BJ (cell line): ENCODE data around the gene SPRED2. TPM values are rescaled to one million over a fixed set of nuclear protein-coding genes. Genes with fewer than 3 reads are reported as not detected.

Experiments
- CTCF ChIA-PET: fragments of 350-600 bp; formaldehyde crosslinking; extraction: SDS; loops from one replicate; lab custom pipeline; 2021; ENCODE audit warnings: antibody characterized with exemption, inconsistent platforms; lab: Yijun Ruan, JAX
- POLR2A ChIA-PET: fragments of 300-600 bp; sonication (Branson Sonifier 250); formaldehyde crosslinking; extraction: SDS; loops from one replicate; lab custom pipeline; 2021; ENCODE audit warnings: antibody characterized with exemption; lab: Charles Lee
- DNase-seq: peaks from one replicate; pipeline ENCODE4 v3.0.0-alpha.2; 2011; ENCODE audit warnings: low read depth
- H3K27me3 ChIP-seq: 2 replicates; pipeline ENCODE4 v1.6.0; 2011; ENCODE audit warnings: low read length; ENCODE audit not compliant: control insufficient read depth, insufficient read depth
- H3K36me3 ChIP-seq: 2 replicates; pipeline ENCODE4 v1.5.1; 2011; ENCODE audit warnings: low read length; ENCODE audit not compliant: control insufficient read depth, insufficient read depth
- H3K4me3 ChIP-seq: 2 replicates; pipeline ENCODE4 v1.5.1; 2011; ENCODE audit warnings: low read depth, mild to moderate bottlenecking, control low read depth, low read length
- CTCF ChIP-seq: IDR thresholded peaks from 2 replicates; pipeline ENCODE4 v1.5.1; 2011; ENCODE audit warnings: low read depth, mild to moderate bottlenecking, control low read depth, inconsistent platforms, low read length, moderate library complexity; ENCODE audit not compliant: insufficient read depth
- polyA plus RNA-seq: library from polyadenylated mRNA; depleted of rRNA; stranded (reverse); fragments of >200 nt; gene quantifications from 2 replicates; pipeline ENCODE4 v1.2.3, GENCODE V29; 2011

The SPRED2 gene
- polyA plus RNA-seq, 1 experiment: 13.1 TPM

DNA sequence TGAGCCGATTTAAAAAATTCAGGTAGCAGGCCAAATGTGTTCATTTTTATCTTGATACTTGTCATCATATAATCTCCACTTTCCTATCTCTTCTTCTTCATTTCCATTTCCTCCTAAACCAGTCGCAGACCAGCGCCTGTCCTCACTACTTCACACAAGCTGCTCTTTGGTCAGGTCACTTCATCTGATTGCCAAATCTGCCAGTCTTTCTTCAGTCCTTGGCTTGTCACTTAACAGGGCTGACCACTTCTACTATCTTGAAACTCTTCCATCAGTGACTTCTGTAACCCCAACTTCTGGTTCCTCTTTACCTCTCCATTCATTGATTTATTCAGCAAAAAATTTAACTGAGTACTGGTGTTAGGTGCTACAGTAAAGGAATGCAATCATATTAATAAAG lies 18.0 kb upstream of the SPRED2 start:
- H3K27me3 ChIP-seq: no peaks in the 10 kb centered on the region
- H3K4me3 ChIP-seq: no peak overlapping the region
- TF ChIP-seq CTCF: no peak
- POLR2A ChIA-PET: no interaction called here
- DNase-seq: no peak
- CTCF ChIA-PET: no interaction called here
- H3K36me3 ChIP-seq: no peaks in the 10 kb centered on the region

DNA sequence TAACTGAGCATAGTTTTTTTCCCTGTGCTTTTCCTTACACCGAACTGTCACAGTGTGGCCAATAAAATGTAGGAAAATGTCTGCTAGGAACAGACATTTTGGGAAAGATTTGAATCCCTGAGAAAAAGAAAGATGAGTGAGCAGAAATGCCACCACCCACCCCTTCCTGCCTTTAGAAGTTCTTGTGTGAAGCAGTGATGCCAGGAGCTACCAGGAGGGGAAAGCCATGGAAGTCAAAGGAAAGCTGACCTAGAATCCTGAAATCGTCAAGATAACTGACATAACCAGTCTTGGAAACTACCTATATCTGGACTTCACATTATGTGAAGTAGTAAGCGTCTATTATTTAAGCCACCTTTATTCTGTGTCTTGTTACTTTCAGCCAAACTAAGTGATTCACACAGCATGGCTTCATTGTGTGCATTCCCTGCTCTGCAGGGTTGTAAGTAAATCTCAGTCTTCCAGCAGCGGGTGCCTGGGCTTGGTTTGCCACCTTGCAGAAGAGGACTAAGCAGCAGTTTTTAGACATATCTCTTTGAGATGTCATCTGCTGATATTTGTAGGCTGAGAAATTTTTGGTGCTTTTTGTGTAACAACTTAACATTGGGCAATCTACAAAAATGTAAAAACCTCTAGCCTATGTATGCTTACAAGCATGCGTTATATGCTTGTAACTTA lies 11.2 kb upstream of the SPRED2 start:
- no peaks in the 10 kb centered on the region for H3K36me3 ChIP-seq
- ChIA-PET CTCF (interaction anchor here (0.7 kb wide), 1 partner anchor 15 kb away, joined by 3 read pairs; no protein-coding TSS in a partner anchor), POLR2A (no interaction called here)
- TF ChIP-seq CTCF: no peak
- H3K27me3 ChIP-seq: no peaks in the 10 kb centered on the region
- no peak for DNase-seq
- no peak overlapping the region for H3K4me3 ChIP-seq

DNA sequence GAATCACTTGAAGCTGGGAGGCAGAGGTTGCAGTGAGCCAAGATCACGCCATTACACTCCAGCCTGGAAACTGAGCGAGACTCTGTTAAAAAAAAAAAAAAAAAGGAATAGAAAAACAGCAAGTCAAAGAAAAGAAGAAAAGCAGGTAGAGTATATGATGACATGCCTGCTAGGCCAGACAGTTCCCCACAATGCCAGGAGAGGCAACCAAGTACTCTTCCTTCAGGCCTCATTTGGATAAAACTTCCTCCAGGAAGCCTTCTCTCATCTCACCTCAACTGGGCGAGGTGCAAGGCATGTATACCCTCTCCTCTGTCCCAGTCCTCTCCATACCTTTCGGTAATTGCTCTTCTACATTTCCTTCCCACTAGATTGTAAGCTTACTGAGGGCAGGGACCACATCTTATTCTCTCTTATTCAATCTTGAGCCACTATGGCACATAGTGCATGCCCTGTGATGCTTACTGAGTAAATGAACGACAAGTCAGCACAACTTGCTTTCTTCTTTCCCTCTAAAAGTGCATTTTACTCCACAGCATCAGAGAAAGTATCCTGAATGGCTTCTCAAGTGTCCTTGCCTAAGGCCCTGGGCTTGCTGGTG lies 10.1 kb upstream of the SPRED2 start:
- Histone ChIP-seq H3K4me3 (no peak overlapping the region), H3K27me3 (no peaks in the 10 kb centered on the region), H3K36me3 (no peaks in the 10 kb centered on the region)
- DNase-seq: no peak
- no peak for TF ChIP-seq CTCF
- POLR2A ChIA-PET: no interaction called here
- CTCF ChIA-PET: interaction anchor here (0.6 kb wide), 1 partner anchor 347 kb away, joined by 4 read pairs; no protein-coding TSS in a partner anchor

GRCh38 chr2:65438137-65438899 lies 5.9 kb upstream of the SPRED2 start:
- POLR2A ChIA-PET: interaction anchor here (0.6 kb wide), 1 partner anchor 211 kb away, joined by 22 read pairs; the partner anchor contains the start of gene ACTR2
- no peak overlapping the region for H3K4me3 ChIP-seq
- TF ChIP-seq CTCF: no peak
- no peaks in the 10 kb centered on the region for H3K36me3 ChIP-seq
- DNase-seq: no peak
- CTCF ChIA-PET: interaction anchor here (0.8 to 1.4 kb wide), 2 partner anchors 35 to 100 kb away, joined by 3 read pairs; no protein-coding TSS in a partner anchor
- H3K27me3 ChIP-seq: no peaks in the 10 kb centered on the region
